Small intestine (tissue), 7 donors: ENCODE data around the gene PTCH1. TPM values are rescaled to one million over a fixed set of nuclear protein-coding genes. Genes with fewer than 3 reads are reported as not detected.

Source experiments
- DNase-seq, 2 donors: peaks; one replicate each; pipeline versions ENCODE4 v3.0.0 to v3.0.0-alpha.2; 2013
- FAIRE-seq: peaks from 2 replicates; lab custom pipeline; 2012; peaks lifted over from hg19 to GRCh38; lab: Jason Lieb, UNC
- H3K27ac ChIP-seq, 3 donors: one replicate each; pipeline ENCODE4 v1.5.1; 2013; ENCODE audit warnings: low read length in 2 of 3, mild to moderate bottlenecking in 2 of 3, control low read depth in 1 of 3, inconsistent platforms in 1 of 3, low read depth in 1 of 3, moderate library complexity in 1 of 3
- H3K27me3 ChIP-seq, 3 donors: one replicate each; pipeline ENCODE4 v1.6.1; 2013; ENCODE audit warnings: low read length in 3 of 3, inconsistent platforms in 1 of 3; ENCODE audit not compliant: control insufficient read depth in 3 of 3, insufficient read depth in 3 of 3
- H3K36me3 ChIP-seq, 3 donors: one replicate each; pipeline ENCODE4 v1.6.1; 2013; ENCODE audit warnings: low read length in 3 of 3, inconsistent platforms in 1 of 3, low read depth in 1 of 3, mild to moderate bottlenecking in 1 of 3, moderate library complexity in 1 of 3; ENCODE audit not compliant: control insufficient read depth in 3 of 3, insufficient read depth in 2 of 3
- H3K4me1 ChIP-seq, 3 donors: one replicate each; pipeline ENCODE4 v1.6.1; 2013; ENCODE audit warnings: low read length in 2 of 3, inconsistent platforms in 1 of 3, low read depth in 1 of 3, mild to moderate bottlenecking in 1 of 3, moderate library complexity in 1 of 3; ENCODE audit not compliant: control insufficient read depth in 3 of 3, insufficient read depth in 2 of 3
- H3K4me3 ChIP-seq, 3 donors: one replicate each; pipeline ENCODE4 v1.5.1; 2013; ENCODE audit warnings: low read length in 3 of 3, control low read depth in 1 of 3, inconsistent platforms in 1 of 3, low read depth in 1 of 3, mild to moderate bottlenecking in 1 of 3, moderate library complexity in 1 of 3
- H3K9me3 ChIP-seq, 2 donors: one replicate each; pipeline ENCODE4 v1.6.1; 2013; ENCODE audit warnings: low read depth in 1 of 2, low read length in 1 of 2; ENCODE audit not compliant: control insufficient read depth in 2 of 2, insufficient read depth in 1 of 2
- WGBS, 3 donors: extraction: QIAGEN DNeasy Blood & Tissue Kit; methylation state at CpG; one replicate each; pipeline ENCODE4 v1.1.7; 2013; 5-methylcytosine and 5-hydroxymethylcytosine counted together
- polyA plus RNA-seq, 4 donors: library from polyadenylated mRNA; stranded (reverse) in 3 of 4; unstranded in 1 of 4; fragments of 200-250 nt in 3 of 4; fragments of 120-200 nt in 1 of 4; gene quantifications; one replicate each; pipeline versions ENCODE4 v1.2.1 to v1.2.3, GENCODE V29; 2013
- donor health status: healthy with polysubstance abuse.
- donor health status: control.
- donor health status: control.
- donor health status: Bipolar disorder and iron deficiency.
- donor health status: healthy.

The PTCH1 gene
- polyA plus RNA-seq, 4 donors: 2.2 to 25.2 (median 5.8) TPM

DNA sequence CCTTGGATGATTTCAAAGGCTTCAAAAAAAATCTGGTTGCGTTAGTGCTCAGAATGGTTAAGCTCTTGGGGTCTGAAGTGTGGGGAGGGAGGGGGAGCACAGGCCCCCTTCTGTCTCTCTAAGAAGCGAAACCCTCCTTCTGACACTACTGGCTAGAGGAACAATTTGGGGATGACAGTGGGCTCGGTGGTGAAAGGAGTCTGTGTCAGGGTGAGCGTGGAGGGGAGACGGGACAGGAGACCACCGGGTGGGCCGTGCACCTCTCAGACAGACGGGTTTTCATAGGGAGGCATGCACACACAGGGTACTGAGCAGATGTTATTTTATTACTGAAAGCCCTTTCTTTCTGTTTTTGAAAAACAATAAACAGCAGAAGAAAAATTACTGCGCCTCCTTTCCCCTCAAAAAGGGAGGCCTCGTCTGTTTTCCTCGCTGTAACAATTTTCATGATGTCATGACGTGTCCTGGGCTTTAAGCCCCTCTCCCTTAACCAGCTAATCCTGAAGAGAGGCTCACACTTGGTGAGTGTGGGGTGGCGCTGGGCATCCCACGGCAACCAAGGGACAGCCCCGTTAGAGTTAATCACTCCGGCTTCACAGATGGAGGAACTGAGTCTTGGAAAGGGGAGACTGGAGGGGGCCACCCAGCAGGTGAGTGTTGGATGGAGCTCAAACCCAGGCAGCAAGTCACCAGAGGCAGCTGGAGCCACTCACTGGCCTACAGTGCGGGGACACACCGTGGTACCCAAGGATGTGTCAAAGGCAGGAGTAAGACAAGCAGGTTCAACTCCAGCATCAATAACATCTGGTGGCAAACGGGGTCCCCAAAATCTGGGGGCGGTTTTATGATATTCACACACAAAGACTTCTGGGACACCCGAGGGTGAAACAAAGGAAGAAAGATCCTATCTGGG lies 53.4 kb downstream of the PTCH1 start:
- Histone ChIP-seq H3K9me3 (no peaks in the 10 kb centered on the region), H3K4me3 (no peak overlapping the region), H3K36me3 (peaks cover 0 to 67% (median 5%) of the 10 kb centered on the region in 3 donors), H3K27ac (peak overlapping the region; percentile 41 to 81 (median 50)), H3K27me3 (no peaks in the 10 kb centered on the region), H3K4me1 (peaks cover 0 to 34% (median 7%) of the 10 kb centered on the region in 3 donors)
- DNase-seq: no peak
- no peak for FAIRE-seq
- WGBS, 3 donors: 56 to 68% (median 66%) methylated on average over 21 of the region's 21 CpGs

DNA sequence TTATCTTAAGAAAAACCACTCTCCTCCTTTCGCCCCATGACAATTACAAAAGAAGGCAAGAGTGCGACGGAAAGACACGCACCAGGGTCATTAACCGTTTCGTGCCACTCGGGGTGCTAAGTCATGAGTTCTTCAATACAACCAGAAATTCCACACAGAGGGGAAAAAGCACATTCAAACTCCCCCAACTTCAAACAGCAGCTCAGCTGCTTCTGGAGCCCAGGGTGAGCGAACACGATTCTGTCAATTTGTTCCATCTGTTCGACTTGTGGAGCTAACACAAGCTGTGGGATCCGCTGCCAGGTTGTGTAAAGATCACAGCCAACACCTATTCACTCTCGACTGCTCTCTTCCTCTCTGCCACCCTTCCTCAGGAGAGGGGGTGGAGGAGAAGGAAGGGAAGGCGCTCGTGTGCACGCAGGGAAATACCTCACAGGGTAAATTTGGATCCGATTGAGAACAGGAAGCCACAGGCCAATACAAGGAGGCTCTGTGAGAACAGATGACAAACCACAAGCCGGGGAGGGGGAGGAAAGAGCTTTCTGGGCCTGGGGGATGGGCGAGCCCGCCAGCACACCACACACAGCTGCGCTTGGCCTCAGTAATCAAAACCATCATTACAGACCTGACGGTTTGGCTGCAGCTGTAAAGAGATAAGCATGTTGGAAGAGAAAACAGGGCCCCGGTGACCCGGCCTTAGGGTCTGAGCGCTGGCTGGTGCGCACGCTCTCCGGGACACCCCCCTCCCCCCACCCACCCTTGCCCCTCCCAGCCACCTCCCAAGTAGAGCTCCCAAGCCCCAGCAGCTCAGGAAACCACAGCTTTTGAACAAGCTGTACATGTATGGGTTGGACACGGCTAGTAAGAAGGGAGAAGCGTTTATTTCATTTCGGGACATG lies 54.3 kb downstream of the PTCH1 start:
- WGBS, 3 donors: 9 to 13% (median 10%) methylated on average over 29 to 30 of the region's 30 CpGs
- Histone ChIP-seq H3K27me3 (no peaks in the 10 kb centered on the region), H3K4me1 (peaks cover 0 to 38% (median 7%) of the 10 kb centered on the region in 3 donors), H3K9me3 (no peaks in the 10 kb centered on the region), H3K36me3 (peaks cover 0 to 64% (median 5%) of the 10 kb centered on the region in 3 donors), H3K27ac (peak overlapping the region in 2 of 3 donors; percentile 50 to 81), H3K4me3 (peak overlapping the region in 1 of 3 donors; percentile 9)
- FAIRE-seq (no peak), DNase-seq (peak; percentile 73 to 76)

GRCh38 chr9:95461448-95462248 lies 55.1 kb downstream of the PTCH1 start:
- H3K27ac ChIP-seq: peak overlapping the region in 2 of 3 donors; percentile 50 to 74
- 82 to 91% (median 90%) methylated on average over 17 of the region's 17 CpGs for WGBS, 3 donors

GRCh38 chr9:95460518-95461164 lies 56.1 kb downstream of the PTCH1 start:
- Histone ChIP-seq H3K9me3 (no peaks in the 10 kb centered on the region), H3K4me1 (peaks cover 0 to 38% (median 7%) of the 10 kb centered on the region in 3 donors), H3K27ac (peak overlapping the region in 2 of 3 donors; percentile 36 to 46), H3K27me3 (no peaks in the 10 kb centered on the region), H3K36me3 (peaks cover 0 to 61% (median 3%) of the 10 kb centered on the region in 3 donors), H3K4me3 (no peak overlapping the region)
- FAIRE-seq (no peak), DNase-seq (no peak)
- WGBS, 3 donors: 81 to 94% (median 88%) methylated on average over 13 of the region's 13 CpGs

More at GRCh38 chr9:95461448-95462248, 55.1 kb downstream of the PTCH1 start:
- DNase-seq (no peak), FAIRE-seq (no peak)
- H3K27me3 ChIP-seq: no peaks in the 10 kb centered on the region
- no peaks in the 10 kb centered on the region for H3K9me3 ChIP-seq
- H3K36me3 ChIP-seq: peaks cover 0 to 58% (median under 1%) of the 10 kb centered on the region in 3 donors
- H3K4me1 ChIP-seq: peaks cover 0 to 38% (median 7%) of the 10 kb centered on the region in 3 donors
- no peak overlapping the region for H3K4me3 ChIP-seq

- Histone ChIP-seq H3K36me3 (peaks cover 0 to 64% (median 6%) of the 10 kb centered on the region in 3 donors), H3K4me1 (peaks cover 0 to 38% (median 7%) of the 10 kb centered on the region in 3 donors), H3K27ac (peak overlapping the region in 2 of 3 donors; percentile 23 to 46), H3K9me3 (no peaks in the 10 kb centered on the region), H3K4me3 (no peak overlapping the region), H3K27me3 (no peaks in the 10 kb centered on the region)
- 73 to 89% (median 88%) methylated on average over 19 of the region's 19 CpGs for WGBS, 3 donors
- DNase-seq (peak in 1 of 2 donors; percentile 20), FAIRE-seq (no peak)
These were observed 56.8 kb downstream of the PTCH1 start for GRCh38 chr9:95459851-95460517.

GRCh38 chr9:95459178-95459577 lies 57.6 kb downstream of the PTCH1 start:
- Histone ChIP-seq H3K4me1 (peaks cover 0 to 38% (median 7%) of the 10 kb centered on the region in 3 donors), H3K36me3 (peaks cover 0 to 64% (median 6%) of the 10 kb centered on the region in 3 donors), H3K27me3 (no peaks in the 10 kb centered on the region), H3K27ac (peak overlapping the region in 2 of 3 donors; percentile 23 to 46), H3K9me3 (no peaks in the 10 kb centered on the region), H3K4me3 (no peak overlapping the region)
- DNase-seq (peak in 1 of 2 donors; percentile 11), FAIRE-seq (no peak)
- WGBS, 3 donors: 75 to 85% (median 82%) methylated on average over 13 of the region's 13 CpGs

GRCh38 chr9:95458666-95459065 lies 58.1 kb downstream of the PTCH1 start:
- H3K27me3 ChIP-seq: no peaks in the 10 kb centered on the region
- DNase-seq (peak in 1 of 2 donors; percentile 17), FAIRE-seq (no peak)
- no peak overlapping the region for H3K4me3 ChIP-seq
- peak overlapping the region in 2 of 3 donors; percentile 23 to 43 for H3K27ac ChIP-seq
- peaks cover 0 to 37% (median 7%) of the 10 kb centered on the region in 3 donors for H3K4me1 ChIP-seq
- no peaks in the 10 kb centered on the region for H3K9me3 ChIP-seq
- WGBS, 3 donors: 61 to 79% (median 77%) methylated on average over 6 of the region's 6 CpGs
- H3K36me3 ChIP-seq: peaks cover 0 to 64% (median 6%) of the 10 kb centered on the region in 3 donors
